Measurements from ENCODE around the gene DAPK2.

Gene DAPK2

DNA sequence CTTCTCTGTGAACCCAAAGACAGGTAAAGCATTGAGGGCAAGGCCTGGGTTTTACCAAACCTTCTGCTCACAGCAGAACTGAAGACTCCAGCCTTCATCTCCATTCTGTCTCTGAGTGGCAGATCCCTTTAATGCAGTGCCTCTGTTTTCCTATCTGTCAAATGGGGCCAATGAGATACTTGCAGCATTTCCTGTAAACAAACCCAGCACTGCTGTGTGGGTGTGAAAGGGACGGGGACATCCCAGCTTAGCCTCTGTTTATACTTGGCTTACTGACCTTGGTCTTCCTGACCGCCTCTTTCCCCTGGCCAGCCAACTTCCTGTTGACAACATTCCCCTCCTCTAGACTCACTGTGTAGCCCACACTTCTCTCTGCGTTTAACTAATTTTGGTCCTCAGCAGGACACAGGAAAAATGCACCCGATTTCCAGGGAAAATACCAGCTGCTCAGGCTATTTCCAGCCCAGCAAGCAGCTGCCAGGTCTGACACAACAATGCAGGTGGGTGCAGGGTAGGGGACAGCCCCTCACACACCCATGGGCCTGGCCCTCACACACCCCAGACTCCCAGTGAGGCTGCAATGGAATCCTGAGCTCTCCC is 106.7 kb downstream of the DAPK2 start:
- no peak for DNase-seq

DNA sequence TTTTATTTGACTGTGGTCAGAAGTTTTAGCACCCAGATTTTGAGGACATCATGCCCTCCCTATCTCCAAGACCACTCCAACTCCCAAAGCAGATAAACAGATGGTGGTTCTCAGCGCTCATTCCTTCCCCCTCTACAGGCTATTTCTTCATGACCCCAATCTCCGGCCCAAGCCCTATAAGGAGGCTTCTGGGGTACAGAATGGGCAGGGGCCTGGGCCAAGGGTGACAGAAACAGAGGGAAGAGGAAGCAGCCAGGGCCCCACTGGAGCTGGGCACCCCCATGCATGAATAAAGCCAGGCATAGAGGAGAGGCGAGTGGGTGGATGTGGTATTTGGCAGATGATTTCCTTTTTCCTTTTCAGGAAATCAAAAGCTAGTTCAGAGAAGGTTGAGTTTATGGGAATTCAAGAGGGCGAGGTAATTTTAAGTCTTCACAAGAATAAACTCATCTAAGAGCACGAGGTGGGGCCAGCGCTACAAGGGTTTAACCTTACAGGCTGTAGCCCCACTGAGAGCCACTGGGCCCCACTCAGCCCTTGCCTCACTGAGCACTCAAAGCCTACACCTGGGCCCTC is 107.7 kb downstream of the DAPK2 start:
- DNase-seq = no peak

DNA sequence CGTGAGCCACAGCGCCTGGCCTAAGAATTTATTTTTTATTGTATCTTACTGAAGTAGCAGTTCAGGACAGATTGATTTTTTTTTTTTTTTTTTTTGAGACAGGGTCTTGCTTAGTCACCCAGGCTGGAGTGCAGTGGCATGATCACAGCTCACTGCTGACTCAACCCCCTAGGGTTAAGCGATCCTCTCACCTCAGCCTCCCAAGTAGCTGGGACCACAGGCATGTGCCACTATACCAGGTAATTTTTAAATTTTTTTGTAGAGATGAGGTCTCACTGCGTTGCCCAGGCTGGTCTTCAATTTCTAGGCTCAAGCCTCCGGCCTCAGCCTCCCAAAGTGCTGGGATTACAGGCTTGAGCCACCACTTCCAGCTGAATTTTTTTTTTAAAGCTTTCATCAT is 112.8 kb downstream of the DAPK2 start:
- DNase-seq = no peak

DNA sequence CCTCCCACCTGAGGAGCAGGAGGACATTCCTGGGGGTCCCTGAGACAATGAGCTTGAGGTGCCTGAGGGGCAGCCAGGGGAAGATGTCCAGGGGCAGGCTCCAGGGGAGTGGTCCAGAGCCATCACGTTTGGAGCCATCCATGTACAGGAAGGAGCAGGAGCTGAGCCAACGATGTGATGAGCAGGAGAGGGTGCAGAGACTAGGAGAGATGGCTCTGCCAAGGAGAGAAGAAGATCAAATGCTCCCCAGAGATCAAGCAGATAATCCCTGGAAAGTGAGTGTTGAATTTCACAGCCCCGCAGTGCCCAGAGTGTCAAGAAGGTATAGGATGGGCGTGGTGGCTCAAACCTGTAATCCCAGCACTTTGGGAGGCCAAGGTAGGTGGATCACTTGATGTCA is 114.7 kb downstream of the DAPK2 start:
- DNase-seq = no peak

DNA sequence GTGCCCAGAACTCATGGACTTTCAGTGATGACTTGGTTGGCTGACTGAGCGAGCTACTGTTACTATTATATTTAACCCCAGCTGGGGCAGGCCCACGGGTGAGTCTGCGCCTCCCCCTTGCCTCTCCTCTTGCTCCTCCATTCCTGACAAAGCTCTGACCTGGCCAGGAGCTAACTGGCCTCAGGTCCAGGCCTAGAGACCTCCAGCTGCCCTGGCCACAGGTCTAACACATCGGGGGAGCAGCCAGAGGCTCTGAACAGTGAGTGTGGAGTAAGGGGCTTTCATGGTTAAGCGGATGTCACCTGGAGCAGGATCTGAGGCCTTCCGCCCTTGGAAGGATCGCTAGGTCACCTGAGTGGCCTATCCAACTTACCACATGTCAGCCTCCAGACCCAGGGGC is 116.3 kb downstream of the DAPK2 start:
- DNase-seq = no peak

DNA sequence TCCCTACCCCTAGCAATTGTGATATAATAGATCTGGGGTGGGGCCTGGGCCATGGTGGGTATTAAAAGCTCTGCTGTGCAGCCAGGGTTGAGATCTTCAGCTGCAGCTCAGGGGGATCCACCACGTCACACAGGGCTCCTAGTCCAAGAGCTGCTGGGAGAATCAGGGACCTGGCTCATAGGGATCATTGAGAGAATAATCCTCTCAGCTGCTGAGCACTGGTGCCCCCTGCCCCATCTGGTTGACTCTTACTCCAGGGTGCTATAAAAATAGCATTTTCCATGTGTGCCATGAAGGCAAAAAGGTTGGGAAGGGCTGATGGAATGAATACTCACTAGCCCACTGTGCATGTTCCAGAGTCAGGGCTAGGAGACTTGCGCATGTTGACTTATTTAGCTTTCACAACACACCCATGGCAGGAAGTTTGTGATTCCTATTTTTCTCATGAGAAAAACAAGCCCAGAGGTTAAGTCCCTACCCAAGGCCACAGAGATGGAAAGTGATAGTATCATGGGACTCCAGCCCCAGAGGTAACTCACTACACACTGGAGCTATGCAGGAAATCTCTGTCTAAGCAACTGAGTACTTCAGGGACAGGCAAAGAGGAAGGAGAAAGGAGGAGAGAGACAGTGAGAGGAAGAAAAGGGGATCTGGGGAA is 118.0 kb downstream of the DAPK2 start:
- no peak for DNase-seq

DNA sequence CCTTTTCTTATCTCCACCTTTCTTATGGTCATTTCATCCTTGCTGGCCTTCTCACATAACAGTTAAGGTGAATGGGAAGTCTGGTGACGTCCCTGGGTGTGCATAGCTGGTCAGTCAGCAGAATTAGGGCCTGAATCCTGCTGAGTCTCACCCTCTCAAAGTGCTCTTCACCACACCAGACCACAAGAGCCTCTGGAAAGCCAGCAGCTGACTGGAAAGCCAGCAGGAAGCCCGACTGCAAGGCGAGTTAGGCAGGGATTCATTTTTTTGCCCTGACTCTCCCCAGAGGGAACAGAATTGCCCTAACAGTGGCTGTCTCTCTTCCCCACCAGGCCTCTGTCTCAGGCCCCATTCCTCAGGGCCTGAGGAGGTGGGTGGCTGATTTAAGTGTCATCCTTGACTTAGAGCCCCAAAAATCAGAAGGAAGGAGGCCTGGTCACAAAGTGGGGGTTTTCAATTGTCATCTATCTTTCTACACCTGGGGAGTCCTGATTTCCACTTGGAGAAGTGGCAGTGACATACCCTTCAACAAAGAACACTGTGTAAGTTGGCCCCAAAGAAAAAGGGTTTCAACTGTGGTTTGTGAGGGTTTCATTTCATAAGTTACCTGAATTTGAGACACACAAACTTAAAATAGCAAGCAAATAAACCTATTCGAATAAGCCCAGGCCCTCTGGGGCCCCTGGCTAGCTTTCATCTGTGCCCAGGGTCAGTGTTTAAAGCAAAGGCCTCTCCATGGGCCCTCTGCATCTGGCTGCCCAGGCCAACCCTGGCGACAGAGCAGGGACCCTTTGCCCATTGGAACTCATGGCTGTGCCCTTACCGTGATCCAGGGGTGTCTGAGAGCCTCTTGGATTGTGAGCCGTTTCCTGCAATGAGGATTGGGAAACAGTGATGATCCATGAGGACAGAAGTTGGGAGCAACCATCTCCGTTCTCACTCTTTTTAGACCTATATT is 122.0 kb downstream of the DAPK2 start:
- DNase-seq = no peak

DNA sequence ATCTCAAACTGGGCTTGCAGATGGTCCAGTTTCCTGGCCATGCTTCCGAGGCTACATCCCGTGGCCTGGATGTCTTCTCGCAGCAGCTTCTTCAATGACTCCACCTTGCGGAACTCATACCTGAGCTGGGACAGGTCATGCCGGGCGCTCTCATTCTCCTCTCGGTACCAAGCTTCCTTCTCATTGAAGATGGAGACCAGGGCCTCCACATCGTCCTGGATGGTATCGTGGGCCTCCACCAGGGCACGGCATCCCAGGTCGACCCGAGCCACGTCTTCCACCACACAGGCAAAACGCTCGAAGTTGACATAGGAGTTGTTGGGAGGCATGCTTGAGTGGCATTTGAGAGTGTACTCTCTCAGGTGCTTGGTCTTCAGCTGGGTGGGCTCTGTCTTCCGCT is 123.4 kb downstream of the DAPK2 start:
- no peak for DNase-seq

DNA sequence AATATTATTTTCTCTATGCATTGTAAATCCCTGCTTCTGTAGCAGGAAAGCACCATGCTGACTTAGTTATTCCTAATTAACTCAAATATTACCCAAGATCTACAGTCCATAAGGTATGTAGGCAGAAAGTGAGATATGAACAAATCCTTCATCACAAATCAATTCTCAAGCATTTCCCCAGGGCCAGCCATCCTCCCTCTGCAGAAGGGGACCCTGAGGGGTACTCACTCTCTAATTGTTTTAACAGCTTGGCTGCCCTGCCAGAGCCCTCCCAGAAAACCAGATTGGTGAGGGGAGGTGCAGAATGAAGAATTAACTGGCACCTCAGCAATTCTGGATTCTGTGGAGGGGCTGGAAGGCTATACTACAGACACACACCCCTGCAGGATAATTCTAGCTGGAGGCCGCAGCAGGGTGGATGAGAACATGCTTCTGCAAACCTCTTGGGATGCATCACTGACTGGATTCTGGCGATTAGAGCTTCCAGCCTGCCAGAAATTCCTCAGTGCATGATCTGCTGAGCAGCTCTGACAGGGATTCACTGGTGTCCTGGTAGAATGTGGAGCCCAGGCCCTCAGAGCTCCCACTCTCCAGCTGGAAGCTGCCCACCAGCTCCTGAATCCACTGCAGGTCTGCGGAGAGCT is 123.9 kb downstream of the DAPK2 start:
- no peak for DNase-seq

DNA sequence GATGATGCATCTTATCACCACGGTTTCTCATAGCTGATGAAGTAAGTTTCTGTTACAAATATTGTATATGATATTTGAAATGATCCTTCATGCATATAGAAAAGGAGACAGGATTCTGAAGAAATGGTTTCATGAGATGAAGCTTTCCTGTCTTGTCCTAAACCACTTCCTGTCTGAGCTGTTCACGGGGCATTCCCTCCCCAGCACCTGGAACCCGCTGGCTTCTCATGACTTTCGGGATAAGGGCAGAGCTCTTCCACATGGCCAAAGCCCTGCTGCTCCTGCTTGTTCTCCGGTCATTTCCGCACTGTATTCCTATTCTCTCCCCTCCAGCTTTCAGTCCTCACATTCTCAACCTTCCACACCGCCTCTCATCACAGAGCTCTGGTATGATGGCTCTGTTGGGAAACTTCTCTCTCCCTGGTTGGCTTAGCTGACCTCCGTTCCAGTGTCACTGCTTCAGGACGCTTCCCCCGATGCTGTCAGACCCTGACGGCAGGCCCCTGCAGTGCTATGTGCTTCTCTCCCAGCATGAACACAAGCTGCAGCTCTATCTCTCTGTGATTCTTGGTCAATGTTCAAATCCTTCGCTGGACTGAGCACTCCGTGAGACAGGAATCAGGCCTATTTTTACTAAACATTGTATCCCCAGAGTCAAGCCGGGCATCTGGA is 125.6 kb downstream of the DAPK2 start:
- no peak for DNase-seq

DNA sequence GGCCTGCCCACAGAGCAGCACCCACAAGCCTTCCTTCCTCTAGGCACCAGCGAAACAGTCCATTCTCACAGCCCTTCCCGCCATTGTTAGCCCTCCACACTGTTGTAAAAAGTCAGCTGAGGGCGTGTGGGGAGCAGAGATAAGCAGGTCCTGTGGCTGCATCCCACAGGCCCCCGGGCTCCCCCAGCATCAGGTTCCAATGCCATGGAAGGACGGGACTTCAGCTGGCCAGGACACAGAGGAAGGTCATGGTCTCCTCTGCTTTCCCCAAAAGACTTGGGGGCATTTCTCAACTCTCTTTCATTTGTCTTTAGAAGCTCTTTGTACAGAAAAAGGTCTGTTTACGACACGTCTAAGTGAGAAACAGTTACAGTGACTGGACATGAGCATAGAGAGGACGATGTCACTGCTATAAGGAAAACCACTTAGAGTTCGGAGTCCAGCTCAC is 127.4 kb downstream of the DAPK2 start:
- DNase-seq = no peak

DNA sequence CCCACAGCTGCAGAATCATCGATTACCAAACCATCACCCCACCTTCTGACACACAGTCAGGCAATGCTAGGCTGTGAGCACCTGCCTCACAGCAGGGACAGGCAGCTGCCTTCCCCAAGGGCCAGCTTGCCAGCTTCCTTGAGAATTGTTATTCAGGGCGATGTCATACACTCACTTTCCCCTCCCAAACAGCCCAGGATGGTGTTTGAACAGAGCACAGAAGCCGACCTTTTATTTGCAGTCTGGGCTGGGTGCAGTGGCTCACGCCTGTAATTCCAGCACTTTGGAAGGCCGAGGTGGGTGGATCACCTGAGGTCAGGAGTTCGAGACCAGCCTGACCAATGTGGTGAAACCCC is 128.0 kb downstream of the DAPK2 start:
- no peak for DNase-seq

DNA sequence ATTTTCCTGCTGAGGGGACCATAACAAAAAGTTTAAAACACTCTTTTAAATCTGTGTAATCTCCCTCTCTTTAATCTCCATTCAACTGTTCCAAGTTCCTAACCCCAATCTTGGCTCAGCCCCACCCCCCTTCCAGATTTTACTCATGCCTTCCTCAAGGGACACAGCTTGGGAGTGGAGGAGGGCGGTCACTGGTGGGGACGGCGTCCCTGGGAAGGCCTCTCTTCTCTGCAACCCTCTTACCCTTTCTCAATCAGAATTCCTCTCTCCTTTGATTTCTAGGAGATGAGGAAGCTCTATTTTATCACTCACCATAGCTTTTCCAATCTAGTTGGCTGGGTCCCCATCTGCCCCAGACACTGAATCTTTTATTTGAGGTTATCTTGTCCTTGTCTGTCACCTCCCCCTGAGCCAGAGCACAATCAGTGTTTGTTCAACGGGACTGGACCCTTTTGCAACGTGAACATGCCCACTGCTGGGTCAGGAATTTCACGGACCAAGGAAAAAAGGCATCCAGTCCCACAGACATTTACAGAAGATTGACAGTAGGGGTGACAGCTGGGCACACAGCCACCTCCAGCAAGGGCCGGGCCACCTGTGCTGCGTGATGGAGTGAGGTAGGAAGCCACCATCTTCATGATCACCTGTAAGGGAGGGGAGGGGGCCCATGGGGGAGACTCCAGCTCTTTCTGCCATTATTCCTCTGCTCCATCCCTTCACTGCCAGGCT is 128.5 kb downstream of the DAPK2 start:
- DNase-seq = no peak

DNA sequence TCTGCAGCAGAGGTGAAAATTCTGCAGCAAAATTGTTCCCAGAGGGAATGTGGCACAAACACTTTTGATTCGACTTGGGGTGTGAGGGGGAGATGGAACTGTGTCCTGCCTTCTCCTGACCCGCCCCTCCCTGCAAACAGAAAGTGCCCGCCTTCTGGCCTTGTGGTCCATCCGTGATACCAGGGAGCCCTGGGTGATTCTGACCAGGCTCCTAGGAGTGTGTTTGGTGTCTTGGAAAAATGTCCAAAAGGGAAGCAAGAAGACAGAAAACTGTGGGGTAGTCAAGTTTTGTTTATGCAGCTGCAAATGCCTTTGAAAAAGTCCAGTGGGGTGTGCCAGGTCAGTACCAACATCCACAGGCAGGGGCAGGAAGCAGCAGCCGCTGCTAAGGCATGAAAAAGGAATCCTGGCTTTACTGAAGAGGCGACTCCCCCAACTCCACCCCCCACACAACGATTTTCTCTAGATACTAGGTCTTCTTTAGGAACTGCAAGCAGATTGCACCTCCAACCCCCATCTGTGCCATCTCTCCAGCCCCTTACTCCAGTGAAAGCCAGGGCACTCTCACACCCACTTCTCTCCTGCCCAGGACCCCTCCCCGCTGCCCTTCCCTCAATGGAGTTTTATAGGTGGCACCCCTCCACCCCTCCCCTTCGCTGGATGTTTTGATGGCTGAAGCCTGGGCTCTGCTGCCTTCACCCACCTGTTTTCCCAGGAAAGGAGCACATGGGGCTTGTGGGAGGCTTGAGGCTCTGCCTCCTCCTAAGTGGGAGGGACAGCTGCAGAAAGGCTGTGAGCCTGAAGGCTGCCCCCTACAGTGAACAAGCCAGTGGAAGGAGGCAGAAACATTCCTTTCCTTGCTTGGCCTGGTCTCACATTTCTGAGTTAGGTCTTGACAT is 130.2 kb downstream of the DAPK2 start:
- peak; percentile 26 for DNase-seq

DNA sequence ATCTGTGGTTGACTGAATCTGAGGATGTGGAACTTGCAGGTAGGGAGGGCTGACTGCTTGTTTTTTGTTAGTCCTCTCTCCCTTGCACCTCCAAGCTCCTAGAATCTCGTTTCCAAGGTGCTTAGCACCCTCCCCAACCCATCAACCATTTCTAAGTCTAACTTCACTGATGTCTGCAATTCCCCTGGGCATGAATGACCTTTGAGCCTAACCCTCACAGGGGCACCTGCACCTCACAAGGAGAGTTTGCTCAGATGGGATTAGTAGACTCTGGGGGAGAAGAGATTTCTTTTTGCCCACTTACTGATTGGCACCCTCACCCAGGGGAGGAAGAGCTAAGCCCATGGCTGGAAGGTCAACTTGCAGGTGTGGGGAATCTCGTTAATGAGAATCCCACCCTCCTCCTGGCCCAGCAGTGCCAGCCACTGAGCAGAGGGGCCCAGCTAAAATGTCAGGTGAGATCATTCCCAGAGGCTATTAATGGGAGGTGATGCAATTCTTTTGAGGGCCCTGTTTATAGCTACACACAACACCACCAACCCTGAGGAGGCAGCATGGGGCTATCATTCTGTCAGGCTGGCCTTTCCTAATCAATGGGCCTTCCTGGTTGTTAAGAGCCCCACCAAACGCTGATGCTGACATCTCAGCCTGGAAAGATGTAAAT is 130.9 kb downstream of the DAPK2 start:
- no peak for DNase-seq

DNA sequence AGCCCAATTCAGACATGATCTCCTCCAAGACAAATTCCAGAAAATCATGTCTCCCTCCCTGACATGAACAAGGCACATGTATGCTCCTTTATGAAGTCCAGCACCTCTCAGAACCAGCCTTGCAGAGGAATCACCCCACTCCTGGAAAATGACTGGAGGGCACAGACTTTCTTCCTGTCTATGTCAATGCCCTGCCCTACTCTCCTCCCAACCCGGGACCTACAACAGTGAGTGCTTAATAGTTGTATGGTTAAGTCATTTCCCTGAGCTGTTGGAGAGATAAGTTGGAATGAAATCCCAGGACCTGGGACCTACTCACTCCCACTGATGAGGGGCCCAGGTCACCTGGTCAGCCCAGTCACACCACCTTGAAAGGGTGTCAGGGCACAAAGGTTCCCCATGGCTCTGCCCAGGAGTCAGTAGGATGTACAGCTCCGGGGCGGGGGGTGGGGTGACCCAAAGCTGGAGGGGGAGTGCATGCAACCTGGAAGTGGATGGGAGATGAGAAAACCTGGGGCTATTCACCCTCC is 132.4 kb downstream of the DAPK2 start:
- no peak for DNase-seq

DNA sequence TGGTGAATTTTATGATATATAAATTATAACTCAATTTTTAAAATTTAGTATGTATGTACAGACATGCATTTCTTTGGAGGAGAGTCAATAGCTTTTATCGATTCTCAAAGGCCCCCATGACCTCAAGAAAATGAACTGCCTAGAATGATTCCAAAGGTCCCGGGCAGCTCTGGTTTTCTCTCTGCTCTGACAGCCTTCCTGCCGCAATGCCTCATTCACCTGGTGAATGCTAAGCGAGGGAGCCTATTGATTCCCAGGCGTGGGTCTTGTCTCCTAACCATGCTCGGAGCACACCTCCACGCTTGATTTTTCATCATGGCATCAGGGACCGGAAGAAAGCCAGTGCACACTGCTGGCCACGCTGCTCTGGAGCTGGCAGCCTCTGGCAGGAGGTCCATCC is 132.9 kb downstream of the DAPK2 start:
- no peak for DNase-seq

DNA sequence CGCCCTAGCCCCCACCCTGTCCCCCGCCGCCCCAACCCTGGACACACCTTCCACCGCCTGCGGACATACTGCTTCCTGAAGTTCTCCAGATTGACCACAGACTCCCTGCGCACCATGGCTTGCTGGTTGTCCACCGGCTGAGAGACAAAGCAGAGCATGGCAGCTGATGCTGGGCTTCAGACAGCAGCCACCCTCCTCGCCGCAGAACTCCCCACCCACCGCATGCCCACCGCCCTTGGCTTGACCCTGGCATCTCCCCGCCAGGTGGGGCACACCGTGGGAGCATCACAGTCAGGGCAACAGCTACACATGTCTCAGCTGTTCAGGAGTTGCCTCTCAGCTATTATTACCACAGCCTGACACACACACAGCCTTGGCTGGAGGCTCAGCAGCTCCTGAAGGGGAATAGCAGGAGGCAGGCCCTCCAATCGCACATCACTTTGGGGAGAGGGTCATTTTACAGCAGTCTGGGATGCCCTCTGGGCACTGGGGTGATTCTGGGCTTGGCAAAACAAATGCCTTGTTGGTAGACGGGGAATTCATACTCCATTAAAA is 134.1 kb downstream of the DAPK2 start:
- no peak for DNase-seq

DNA sequence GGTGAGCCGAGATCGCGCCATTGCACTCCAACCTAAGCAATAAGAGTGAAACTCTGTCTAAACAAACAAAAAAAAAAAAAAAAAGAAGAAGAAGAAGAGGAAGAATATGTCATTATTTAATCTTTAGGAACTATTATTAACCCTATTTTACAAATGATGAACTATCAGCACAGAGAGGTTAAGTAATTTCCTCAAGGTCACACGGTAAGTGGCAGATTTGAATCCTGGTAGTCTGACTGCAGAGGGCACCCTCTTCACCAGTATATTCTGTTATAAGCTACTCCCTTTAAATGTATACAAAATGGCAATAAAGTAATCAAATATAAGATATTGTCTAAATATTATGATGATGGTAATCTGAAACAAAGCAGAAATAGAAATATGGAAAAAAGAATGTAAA is 135.1 kb downstream of the DAPK2 start:
- no peak for DNase-seq

Data from RPMI8226 (cell line).